GM20000 (cell line): Measurements from ENCODE around the gene SH3D19.
"Not testable (repeated sequence)": the region's sequence is repeated elsewhere in the genome, so short reads cannot be mapped to it uniquely, and the experiment has no call there.

Experiments used
- DNase-seq: peaks from one replicate; pipeline ENCODE4 v3.0.0; 2012; ENCODE audit warnings: low spot score
- TF ChIP-seq, protein P1 (sequence below): IDR thresholded peaks from 2 replicates; pipeline ENCODE4 v1.5.1; 2012; ENCODE audit warnings: mild to moderate bottlenecking, control low read depth; ENCODE audit errors: extremely low read depth, missing control alignments

Gene SH3D19

DNA sequence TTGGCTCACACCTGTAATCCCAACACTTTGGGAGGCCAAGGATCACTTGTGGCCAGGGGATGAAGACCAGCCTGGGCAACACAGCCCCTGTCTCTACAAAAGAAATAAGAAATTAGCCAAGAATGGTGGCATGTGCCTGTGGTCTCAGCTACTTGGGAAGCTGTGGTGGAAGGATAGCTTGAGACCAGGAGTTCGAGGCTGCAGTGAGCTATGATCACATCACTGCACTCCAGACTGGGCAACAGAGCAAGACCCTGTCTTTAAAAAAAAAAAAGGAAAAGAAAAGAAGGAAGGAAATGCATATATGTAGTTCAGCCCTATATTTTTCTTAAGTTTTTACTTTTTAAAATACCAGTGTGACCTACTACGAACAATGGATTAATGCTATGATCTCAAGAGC lies 33.4 kb downstream of the SH3D19 start:
- TF ChIP-seq, protein P1, sequence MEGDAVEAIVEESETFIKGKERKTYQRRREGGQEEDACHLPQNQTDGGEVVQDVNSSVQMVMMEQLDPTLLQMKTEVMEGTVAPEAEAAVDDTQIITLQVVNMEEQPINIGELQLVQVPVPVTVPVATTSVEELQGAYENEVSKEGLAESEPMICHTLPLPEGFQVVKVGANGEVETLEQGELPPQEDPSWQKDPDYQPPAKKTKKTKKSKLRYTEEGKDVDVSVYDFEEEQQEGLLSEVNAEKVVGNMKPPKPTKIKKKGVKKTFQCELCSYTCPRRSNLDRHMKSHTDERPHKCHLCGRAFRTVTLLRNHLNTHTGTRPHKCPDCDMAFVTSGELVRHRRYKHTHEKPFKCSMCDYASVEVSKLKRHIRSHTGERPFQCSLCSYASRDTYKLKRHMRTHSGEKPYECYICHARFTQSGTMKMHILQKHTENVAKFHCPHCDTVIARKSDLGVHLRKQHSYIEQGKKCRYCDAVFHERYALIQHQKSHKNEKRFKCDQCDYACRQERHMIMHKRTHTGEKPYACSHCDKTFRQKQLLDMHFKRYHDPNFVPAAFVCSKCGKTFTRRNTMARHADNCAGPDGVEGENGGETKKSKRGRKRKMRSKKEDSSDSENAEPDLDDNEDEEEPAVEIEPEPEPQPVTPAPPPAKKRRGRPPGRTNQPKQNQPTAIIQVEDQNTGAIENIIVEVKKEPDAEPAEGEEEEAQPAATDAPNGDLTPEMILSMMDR: no peak

DNA sequence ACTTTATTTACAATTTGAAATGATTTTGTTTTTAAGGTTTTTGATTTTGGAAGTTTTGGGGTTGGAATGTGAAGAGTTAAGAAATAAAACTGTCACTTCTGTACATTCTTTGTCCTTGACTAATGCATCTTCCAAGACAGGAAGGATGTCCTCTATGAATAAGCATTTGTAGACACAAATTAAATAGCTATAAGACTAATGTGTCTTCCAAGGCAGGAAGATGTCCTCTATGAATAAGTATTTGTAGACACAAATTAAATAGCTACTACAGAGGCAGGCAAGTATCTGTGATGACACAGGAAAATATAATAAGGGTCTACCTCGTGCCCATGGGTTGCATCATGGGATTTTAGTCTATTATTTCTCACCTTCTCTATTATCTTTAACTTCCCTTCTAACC lies 33.9 kb downstream of the SH3D19 start:
- DNase-seq: no peak
- TF ChIP-seq, protein P1: no peak

More for the DNA sequence above, 33.4 kb downstream of the SH3D19 start:
- DNase-seq: no peak

- TF ChIP-seq, protein P1: no peak
- DNase-seq: no peak
These were observed 38.0 kb downstream of the SH3D19 start for GRCh38 chr4:151287409-151287808.

GRCh38 chr4:151284534-151285245 lies 40.7 kb downstream of the SH3D19 start:
- TF ChIP-seq, protein P1: no peak
- no peak for DNase-seq

GRCh38 chr4:151276787-151277562 lies 48.4 kb downstream of the SH3D19 start, which contains the start of gene PRSS48:
Gene PRSS48 (plus strand): TSS chr4:151277161. CDS start chr4:151277173, 12 bp downstream.
- TF ChIP-seq, protein P1: peak; percentile 64
- DNase-seq: peak; percentile 53

DNA sequence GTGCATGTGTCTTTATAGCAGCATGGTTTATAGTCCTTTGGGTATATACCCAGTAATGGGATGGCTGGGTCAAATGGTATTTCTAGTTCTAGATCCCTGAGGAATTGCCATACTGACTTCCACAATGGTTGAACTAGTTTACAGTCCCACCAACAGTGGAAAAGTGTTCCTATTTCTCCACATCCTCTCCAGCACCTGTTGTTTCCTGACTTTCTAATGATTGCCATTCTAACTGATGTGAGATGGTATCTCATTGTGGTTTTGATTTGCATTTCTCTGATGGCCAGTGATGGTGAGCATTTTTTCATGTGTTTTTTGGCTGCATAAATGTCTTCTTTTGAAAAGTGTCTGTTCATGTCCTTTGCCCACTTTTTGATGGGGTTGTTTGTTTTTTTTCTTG lies 56.5 kb downstream of the SH3D19 start:
- not testable (repeated sequence) for DNase-seq

- no peak for DNase-seq
- TF ChIP-seq, protein P1: no peak
These were observed 57.4 kb downstream of the SH3D19 start for GRCh38 chr4:151267822-151268535.
